NCI-H226 (cell line): ENCODE measurements around the gene TNS1.
"Not testable (repeated sequence)": the region's sequence is repeated elsewhere in the genome, so short reads cannot be mapped to it uniquely, and the experiment has no call there.

Experiments
- DNase-seq: peaks from one replicate; pipeline ENCODE4 v3.0.0-alpha.2; 2015

Gene TNS1

GRCh38 chr2:217790681-217791392, 212.0 kb downstream of the TNS1 start:
- no peak for DNase-seq

GRCh38 chr2:217790195-217790594, 212.6 kb downstream of the TNS1 start:
- DNase-seq, result no peak

GRCh38 chr2:217789736-217790181, 213.0 kb downstream of the TNS1 start:
- no peak for DNase-seq

- peak; percentile 13 for DNase-seq
These were observed 213.6 kb downstream of the TNS1 start for GRCh38 chr2:217789003-217789735.

- DNase-seq, result no peak
These were observed 214.2 kb downstream of the TNS1 start for GRCh38 chr2:217788669-217789002.

- DNase-seq, result no peak
These were observed 215.5 kb downstream of the TNS1 start for GRCh38 chr2:217787160-217787877.

GRCh38 chr2:217786560-217786959, 216.2 kb downstream of the TNS1 start:
- DNase-seq, result not testable (repeated sequence)

- DNase-seq, result peak; percentile 7
These were observed 217.2 kb downstream of the TNS1 start for GRCh38 chr2:217785544-217786045.

- DNase-seq, result no peak
These were observed 217.7 kb downstream of the TNS1 start for GRCh38 chr2:217784996-217785543.

GRCh38 chr2:217783243-217783642, 219.6 kb downstream of the TNS1 start:
- no peak for DNase-seq

GRCh38 chr2:217777906-217778305, 224.9 kb downstream of the TNS1 start:
- no peak for DNase-seq

- no peak for DNase-seq
These were observed 226.2 kb downstream of the TNS1 start for GRCh38 chr2:217776631-217777030.

- no peak for DNase-seq
These were observed 226.8 kb downstream of the TNS1 start for GRCh38 chr2:217775920-217776503.

- no peak for DNase-seq
These were observed 228.6 kb downstream of the TNS1 start for GRCh38 chr2:217774232-217774631.

GRCh38 chr2:217773539-217773938, 229.3 kb downstream of the TNS1 start:
- DNase-seq, result no peak

- DNase-seq, result no peak
These were observed 236.4 kb downstream of the TNS1 start for GRCh38 chr2:217766356-217766755.

GRCh38 chr2:217761645-217762277, 241.0 kb downstream of the TNS1 start:
- DNase-seq, result no peak

- no peak for DNase-seq
These were observed 242.8 kb downstream of the TNS1 start for GRCh38 chr2:217759991-217760390.

- no peak for DNase-seq
These were observed 245.7 kb downstream of the TNS1 start for GRCh38 chr2:217757108-217757463.

- DNase-seq, result no peak
These were observed 246.3 kb downstream of the TNS1 start for GRCh38 chr2:217756375-217757107.

- DNase-seq, result no peak
These were observed 247.6 kb downstream of the TNS1 start for GRCh38 chr2:217755027-217755745.
